ENCODE results near the gene RTKN. TPM values are rescaled to one million over a fixed set of nuclear protein-coding genes. Genes with fewer than 3 reads are reported as not detected.

The RTKN gene
- total and polyA plus RNA-seq, 4 donors, result 27.8 to 98.0 (median 73.0) TPM

GRCh38 chr2:74381751-74382150, 60.0 kb downstream of the RTKN start:
- no peaks in the 10 kb centered on the region for H3K27me3 ChIP-seq (ENCODE audit: control insufficient read depth in 4 of 4, insufficient read depth in 4 of 4, low read length in 3 of 4)
- H3K4me1 ChIP-seq (ENCODE audit: control insufficient read depth in 4 of 4, insufficient read depth in 4 of 4, low read length in 3 of 4), result peaks cover 3 to 24% (median 10%) of the 10 kb centered on the region in 4 donors
- H3K27ac ChIP-seq (ENCODE audit: low read depth in 1 of 2, low read length in 2 of 2), result no peak overlapping the region
- WGBS, result 94% methylated on average over 3 of the region's 3 CpGs
- H3K4me3 ChIP-seq (ENCODE audit: low read depth in 1 of 3, low read length in 3 of 3), result no peak overlapping the region
- peaks cover 0 to 9% (median 5%) of the 10 kb centered on the region in 4 donors for H3K36me3 ChIP-seq (ENCODE audit: control insufficient read depth in 4 of 4, insufficient read depth in 3 of 4, low read depth in 1 of 4, low read length in 3 of 4)
- no peaks in the 10 kb centered on the region for H3K9me3 ChIP-seq (ENCODE audit: control insufficient read depth in 4 of 4, low read length in 3 of 4)
- no peak for TF ChIP-seq TAF1 (conservative IDR thresholded peaks at IDR 0.05)
- no peak for TF ChIP-seq HNF4A (conservative IDR thresholded peaks at IDR 0.05)
- no peak for TF ChIP-seq RAD21 (IDR thresholded peaks at IDR 0.05)
- TF ChIP-seq JUND (IDR thresholded peaks at IDR 0.05), result no peak
- TF ChIP-seq ZBTB33 (IDR thresholded peaks at IDR 0.05), result no peak
- TF ChIP-seq, protein P1, sequence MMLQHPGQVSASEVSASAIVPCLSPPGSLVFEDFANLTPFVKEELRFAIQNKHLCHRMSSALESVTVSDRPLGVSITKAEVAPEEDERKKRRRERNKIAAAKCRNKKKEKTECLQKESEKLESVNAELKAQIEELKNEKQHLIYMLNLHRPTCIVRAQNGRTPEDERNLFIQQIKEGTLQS (IDR thresholded peaks at IDR 0.05), result no peak
- no peak for TF ChIP-seq FOXA2 (IDR thresholded peaks at IDR 0.05)
- no peak for TF ChIP-seq NR2F2 (IDR thresholded peaks at IDR 0.05)
- TF ChIP-seq YY1 (IDR thresholded peaks at IDR 0.05), result no peak
- TF ChIP-seq FOXA1 (IDR thresholded peaks at IDR 0.05), result no peak
- TF ChIP-seq GABPA (IDR thresholded peaks at IDR 0.05 in 1 of 2, conservative IDR thresholded peaks at IDR 0.05 in 1 of 2), result no peak
- no peak for TF ChIP-seq EGR1 (IDR thresholded peaks at IDR 0.05; ENCODE audit: low read depth in 2 of 2)
- TF ChIP-seq, protein P2, sequence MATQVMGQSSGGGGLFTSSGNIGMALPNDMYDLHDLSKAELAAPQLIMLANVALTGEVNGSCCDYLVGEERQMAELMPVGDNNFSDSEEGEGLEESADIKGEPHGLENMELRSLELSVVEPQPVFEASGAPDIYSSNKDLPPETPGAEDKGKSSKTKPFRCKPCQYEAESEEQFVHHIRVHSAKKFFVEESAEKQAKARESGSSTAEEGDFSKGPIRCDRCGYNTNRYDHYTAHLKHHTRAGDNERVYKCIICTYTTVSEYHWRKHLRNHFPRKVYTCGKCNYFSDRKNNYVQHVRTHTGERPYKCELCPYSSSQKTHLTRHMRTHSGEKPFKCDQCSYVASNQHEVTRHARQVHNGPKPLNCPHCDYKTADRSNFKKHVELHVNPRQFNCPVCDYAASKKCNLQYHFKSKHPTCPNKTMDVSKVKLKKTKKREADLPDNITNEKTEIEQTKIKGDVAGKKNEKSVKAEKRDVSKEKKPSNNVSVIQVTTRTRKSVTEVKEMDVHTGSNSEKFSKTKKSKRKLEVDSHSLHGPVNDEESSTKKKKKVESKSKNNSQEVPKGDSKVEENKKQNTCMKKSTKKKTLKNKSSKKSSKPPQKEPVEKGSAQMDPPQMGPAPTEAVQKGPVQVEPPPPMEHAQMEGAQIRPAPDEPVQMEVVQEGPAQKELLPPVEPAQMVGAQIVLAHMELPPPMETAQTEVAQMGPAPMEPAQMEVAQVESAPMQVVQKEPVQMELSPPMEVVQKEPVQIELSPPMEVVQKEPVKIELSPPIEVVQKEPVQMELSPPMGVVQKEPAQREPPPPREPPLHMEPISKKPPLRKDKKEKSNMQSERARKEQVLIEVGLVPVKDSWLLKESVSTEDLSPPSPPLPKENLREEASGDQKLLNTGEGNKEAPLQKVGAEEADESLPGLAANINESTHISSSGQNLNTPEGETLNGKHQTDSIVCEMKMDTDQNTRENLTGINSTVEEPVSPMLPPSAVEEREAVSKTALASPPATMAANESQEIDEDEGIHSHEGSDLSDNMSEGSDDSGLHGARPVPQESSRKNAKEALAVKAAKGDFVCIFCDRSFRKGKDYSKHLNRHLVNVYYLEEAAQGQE (IDR thresholded peaks at IDR 0.05), result no peak
- H3K9ac ChIP-seq (ENCODE audit: low read depth in 1 of 2, low read length in 2 of 2), result no peak overlapping the region
- DNase-seq (ENCODE audit: low spot score), result no peak

GRCh38 chr2:74379851-74380789, 61.6 kb downstream of the RTKN start, which contains the start of gene DCTN1:
Gene DCTN1 (minus strand): TSS chr2:74380311. CDS start chr2:74380037, 274 bp downstream.
- no peaks in the 10 kb centered on the region for H3K27me3 ChIP-seq (ENCODE audit: control insufficient read depth in 4 of 4, insufficient read depth in 4 of 4, low read length in 3 of 4)
- H3K4me3 ChIP-seq (ENCODE audit: low read depth in 1 of 3, low read length in 3 of 3), result no peak within 1 kb of the TSS
- H3K36me3 ChIP-seq (ENCODE audit: control insufficient read depth in 4 of 4, insufficient read depth in 3 of 4, low read depth in 1 of 4, low read length in 3 of 4), result peaks cover 0 to 16% (median 9%) of the 10 kb centered on the region in 4 donors
- H3K9me3 ChIP-seq (ENCODE audit: control insufficient read depth in 4 of 4, low read length in 3 of 4), result no peaks in the 10 kb centered on the region
- H3K4me1 ChIP-seq (ENCODE audit: control insufficient read depth in 4 of 4, insufficient read depth in 4 of 4, low read length in 3 of 4), result peaks cover 3 to 24% (median 10%) of the 10 kb centered on the region in 4 donors
- no peak within 1 kb of the TSS for H3K9ac ChIP-seq (ENCODE audit: low read depth in 1 of 2, low read length in 2 of 2)
- H3K27ac ChIP-seq (ENCODE audit: low read depth in 1 of 2, low read length in 2 of 2), result no peak within 1 kb of the TSS
- TF ChIP-seq NR2F2 (IDR thresholded peaks at IDR 0.05) (no peak), CTCF (IDR thresholded peaks at IDR 0.05; ENCODE audit: low read depth, low read length, missing input control) (no peak), MAX (IDR thresholded peaks at IDR 0.05) (no peak), FOXA1 (IDR thresholded peaks at IDR 0.05) (no peak), HNF4A (conservative IDR thresholded peaks at IDR 0.05) (no peak), FOXA2 (IDR thresholded peaks at IDR 0.05) (no peak), GABPA (IDR thresholded peaks at IDR 0.05 in 1 of 2, conservative IDR thresholded peaks at IDR 0.05 in 1 of 2) (no peak), JUND (IDR thresholded peaks at IDR 0.05) (no peak), YY1 (IDR thresholded peaks at IDR 0.05) (no peak), TAF1 (conservative IDR thresholded peaks at IDR 0.05) (no peak), RAD21 (IDR thresholded peaks at IDR 0.05) (no peak), EGR1 (IDR thresholded peaks at IDR 0.05; ENCODE audit: low read depth in 2 of 2) (no peak)
- TF ChIP-seq, protein P1 (IDR thresholded peaks at IDR 0.05), result no peak
- TF ChIP-seq, protein P2 (IDR thresholded peaks at IDR 0.05), result no peak
- WGBS, result 63% methylated on average over 14 of the region's 14 CpGs
- no peak for DNase-seq (ENCODE audit: low spot score)

Measured in liver (tissue), 9 donors.